Measurements from ENCODE around the gene PLA2G2F. TPM values are rescaled to one million over a fixed set of nuclear protein-coding genes. Genes with fewer than 3 reads are reported as not detected.

Gene PLA2G2F
- total RNA-seq, 1 experiment from 2014 or later = not detected

DNA sequence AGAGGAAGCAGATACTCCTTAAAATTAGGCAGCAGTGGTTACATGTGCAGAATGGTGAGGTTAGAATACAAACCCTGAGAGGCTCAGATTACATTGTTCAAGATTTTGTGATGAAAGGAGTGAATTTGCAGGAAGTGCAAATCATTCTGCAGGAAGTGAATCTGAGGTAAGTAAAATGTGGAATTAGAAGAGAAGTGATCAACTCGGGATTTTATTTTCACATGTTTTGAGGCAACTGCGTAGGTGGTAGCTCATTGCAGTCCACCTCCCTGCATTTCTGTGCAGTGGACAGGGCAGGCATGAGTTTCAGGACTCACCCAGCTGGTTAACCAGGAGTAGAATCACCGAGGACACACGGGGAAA lies 49.3 kb downstream of the PLA2G2F start:
- in situ Hi-C loops (cut with HindIII; ENCODE audit: low pct_unique_long_range_greater_than_20kb, low sequenced_read_pairs) (no loop called here), intact Hi-C loops (cut with micrococcal nuclease; ENCODE audit: unreplicated experiment) (no loop called here)
- CTCF ChIA-PET = interaction anchor here (0.6 to 0.7 kb wide), 2 partner anchors 36 to 294 kb away, joined by 3 read pairs; no protein-coding TSS in a partner anchor
- Histone ChIP-seq H3K9me3 (ENCODE audit: control insufficient read depth, insufficient read depth, low read depth, low read length) (no peaks in the 10 kb centered on the region), H3K4me3 (ENCODE audit: low read depth in 2 of 2, low read length in 2 of 2) (no peak overlapping the region), H3K27me3 (ENCODE audit: control insufficient read depth, insufficient read depth, low read length) (peaks cover 41% of the 10 kb centered on the region), H3K4me1 (ENCODE audit: control insufficient read depth, insufficient read depth, low read length) (no peaks in the 10 kb centered on the region; the same call in 1 of the 2 replicates), H3K27ac (ENCODE audit: low read length) (no peak overlapping the region), H3K36me3 (ENCODE audit: control insufficient read depth, insufficient read depth, low read length) (no peaks in the 10 kb centered on the region)
- no peak for DNase-seq (ENCODE audit: low read depth, low spot score)
- no peak for TF ChIP-seq SIN3A (IDR thresholded peaks at IDR 0.05; ENCODE audit: borderline replicate concordance, insufficient read depth, low read depth, low read length)
- TF ChIP-seq TCF7L2 (IDR thresholded peaks at IDR 0.05; ENCODE audit: low read depth, low read length) = no peak
- no peak for TF ChIP-seq REST (IDR thresholded peaks at IDR 0.05; ENCODE audit: insufficient read depth in 1 of 2, low read depth in 2 of 2, low read length in 1 of 2)
- no peak for TF ChIP-seq POLR2AphosphoS5 (IDR thresholded peaks at IDR 0.05; ENCODE audit: low read depth, low read length)
- TF ChIP-seq CTCF (IDR thresholded peaks at IDR 0.05) = no peak
- no peak for ATAC-seq
- no TSS peak for BruUV-seq (replicated peaks)
- POLR2A ChIA-PET = no interaction called here

DNA sequence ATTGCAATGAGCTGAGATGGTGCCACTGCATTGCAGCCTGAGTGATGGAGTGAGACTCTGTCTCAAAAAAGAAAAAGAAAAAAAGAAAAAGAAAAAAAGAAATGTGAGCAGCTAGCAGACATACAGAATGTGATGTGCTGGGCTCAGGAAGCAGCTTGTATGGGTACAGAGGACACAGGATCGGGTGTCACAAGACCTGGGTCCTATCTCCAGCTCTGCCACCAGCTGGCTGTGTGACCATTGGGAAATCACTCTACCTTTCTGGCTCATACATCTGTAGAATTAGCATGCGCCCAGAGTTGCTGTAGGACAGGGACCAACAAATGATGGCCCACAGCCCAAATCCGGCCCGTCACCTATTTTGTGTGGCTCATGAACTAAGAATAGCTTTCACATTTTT lies 50.5 kb downstream of the PLA2G2F start:
- BruUV-seq (replicated peaks) = no TSS peak
- ChIA-PET POLR2A (no interaction called here), CTCF (no interaction called here)
- in situ Hi-C loops (cut with HindIII; ENCODE audit: low pct_unique_long_range_greater_than_20kb, low sequenced_read_pairs) (no loop called here), intact Hi-C loops (cut with micrococcal nuclease; ENCODE audit: unreplicated experiment) (no loop called here)
- DNase-seq (ENCODE audit: low read depth, low spot score) = no peak
- H3K27me3 ChIP-seq (ENCODE audit: control insufficient read depth, insufficient read depth, low read length) = peaks cover 44% of the 10 kb centered on the region
- no peaks in the 10 kb centered on the region for H3K9me3 ChIP-seq (ENCODE audit: control insufficient read depth, insufficient read depth, low read depth, low read length)
- ATAC-seq = no peak
- no peaks in the 10 kb centered on the region for H3K36me3 ChIP-seq (ENCODE audit: control insufficient read depth, insufficient read depth, low read length)
- H3K4me3 ChIP-seq (ENCODE audit: low read depth in 2 of 2, low read length in 2 of 2) = no peak overlapping the region
- H3K27ac ChIP-seq (ENCODE audit: low read length) = no peak overlapping the region
- no peaks in the 10 kb centered on the region; the same call in 1 of the 2 replicates for H3K4me1 ChIP-seq (ENCODE audit: control insufficient read depth, insufficient read depth, low read length)
- TF ChIP-seq TCF7L2 (IDR thresholded peaks at IDR 0.05; ENCODE audit: low read depth, low read length) = no peak
- no peak for TF ChIP-seq CTCF (IDR thresholded peaks at IDR 0.05)
- TF ChIP-seq REST (IDR thresholded peaks at IDR 0.05; ENCODE audit: insufficient read depth in 1 of 2, low read depth in 2 of 2, low read length in 1 of 2) = no peak
